ENCODE results near the gene ALK.

Gene ALK

DNA sequence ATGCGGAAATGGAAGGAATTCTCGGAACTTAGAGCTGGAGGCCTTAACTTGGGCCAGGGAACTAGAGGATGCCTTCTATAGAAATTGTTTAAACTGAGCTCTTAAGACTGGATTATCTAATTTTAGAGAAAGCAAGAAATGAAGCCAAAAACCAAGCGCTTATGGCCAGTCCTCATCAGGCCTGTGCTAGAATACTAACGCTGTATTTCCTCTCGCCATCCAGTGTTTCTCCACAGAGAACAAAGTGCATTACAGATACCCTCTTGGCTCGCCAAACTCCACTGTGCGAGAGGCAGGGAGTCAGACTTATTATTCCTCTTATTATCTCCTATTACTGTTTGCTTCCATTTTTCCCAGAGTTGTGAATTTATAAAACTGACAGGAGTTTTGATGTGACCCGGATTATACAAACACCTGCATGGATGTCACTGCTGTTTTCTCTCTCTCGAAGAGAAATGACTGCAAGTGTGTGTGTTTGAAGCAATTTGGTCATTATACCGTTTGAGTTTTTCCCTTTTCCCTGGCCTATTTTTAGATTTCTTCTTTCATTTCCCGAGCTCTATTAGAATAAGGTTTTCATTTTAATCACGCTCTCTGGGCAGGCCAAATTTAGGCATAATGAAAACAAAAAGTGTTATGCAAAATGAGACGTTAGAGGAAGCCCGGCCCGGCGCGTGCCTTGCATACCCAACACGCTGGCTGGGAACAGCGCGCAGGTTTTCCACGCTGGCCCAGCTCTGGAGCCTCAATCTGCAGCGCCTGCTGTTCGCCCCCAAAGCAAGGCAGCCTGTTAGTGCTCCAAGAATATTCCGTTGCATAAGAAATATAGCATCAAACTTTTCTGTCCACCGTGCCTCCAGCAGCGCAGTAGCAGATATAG lies 103.3 kb downstream of the ALK start:
- no peaks in the 10 kb centered on the region for H3F3A ChIP-seq (ENCODE audit: insufficient read depth, low read length)
- no peaks in the 10 kb centered on the region for H3K79me2 ChIP-seq (ENCODE audit: low read length)
- H3K27me3 ChIP-seq (replicated peaks; ENCODE audit: insufficient read depth, low read length), result no peaks in the 10 kb centered on the region
- TF ChIP-seq EZH2 (optimal IDR thresholded peaks at IDR 0.05; ENCODE audit: low read depth, low read length), result no peak
- no peak for TF ChIP-seq CTCF (IDR thresholded peaks at IDR 0.05; ENCODE audit: low read length)
- no peak for TF ChIP-seq EZH2phosphoT487 (IDR thresholded peaks at IDR 0.05; ENCODE audit: low read length)
- H3K27ac ChIP-seq (ENCODE audit: low read length), result no peak overlapping the region
- H3K9me3 ChIP-seq (replicated peaks; ENCODE audit: insufficient read depth, low read length), result no peaks in the 10 kb centered on the region
- no peak overlapping the region for H3K4me2 ChIP-seq (ENCODE audit: low read depth, low read length)
- no peaks in the 10 kb centered on the region for H3K9me2 ChIP-seq (replicated peaks; ENCODE audit: insufficient read depth, low read length)
- no peaks in the 10 kb centered on the region for H3K36me3 ChIP-seq (replicated peaks; ENCODE audit: insufficient read depth, low read length)
- DNase-seq, result no peak
- no peaks in the 10 kb centered on the region for H3K4me1 ChIP-seq (ENCODE audit: low read length)
- H3K9ac ChIP-seq (ENCODE audit: low read length), result no peak overlapping the region
- H2AFZ ChIP-seq (ENCODE audit: low read length), result no peak overlapping the region
- H4K20me1 ChIP-seq (ENCODE audit: insufficient read depth, low read length), result no peaks in the 10 kb centered on the region
- H3K4me3 ChIP-seq (ENCODE audit: low read length), result no peak overlapping the region

- Histone ChIP-seq H3K9me3 (replicated peaks; ENCODE audit: insufficient read depth, low read length) (no peaks in the 10 kb centered on the region), H3K4me3 (ENCODE audit: low read length) (no peak overlapping the region), H3K27ac (ENCODE audit: low read length) (no peak overlapping the region), H2AFZ (ENCODE audit: low read length) (no peak overlapping the region), H3K4me2 (ENCODE audit: low read depth, low read length) (no peak overlapping the region), H3F3A (ENCODE audit: insufficient read depth, low read length) (no peaks in the 10 kb centered on the region), H3K4me1 (ENCODE audit: low read length) (no peaks in the 10 kb centered on the region), H3K9me2 (replicated peaks; ENCODE audit: insufficient read depth, low read length) (no peaks in the 10 kb centered on the region), H3K79me2 (ENCODE audit: low read length) (no peaks in the 10 kb centered on the region), H3K27me3 (replicated peaks; ENCODE audit: insufficient read depth, low read length) (no peaks in the 10 kb centered on the region), H3K9ac (ENCODE audit: low read length) (no peak overlapping the region), H3K36me3 (replicated peaks; ENCODE audit: insufficient read depth, low read length) (no peaks in the 10 kb centered on the region), H4K20me1 (ENCODE audit: insufficient read depth, low read length) (no peaks in the 10 kb centered on the region)
- DNase-seq, result no peak
- no peak for TF ChIP-seq CTCF (IDR thresholded peaks at IDR 0.05; ENCODE audit: low read length)
Observed at GRCh38 chr2:29817299-29817698, 104.1 kb downstream of the ALK start.

DNA sequence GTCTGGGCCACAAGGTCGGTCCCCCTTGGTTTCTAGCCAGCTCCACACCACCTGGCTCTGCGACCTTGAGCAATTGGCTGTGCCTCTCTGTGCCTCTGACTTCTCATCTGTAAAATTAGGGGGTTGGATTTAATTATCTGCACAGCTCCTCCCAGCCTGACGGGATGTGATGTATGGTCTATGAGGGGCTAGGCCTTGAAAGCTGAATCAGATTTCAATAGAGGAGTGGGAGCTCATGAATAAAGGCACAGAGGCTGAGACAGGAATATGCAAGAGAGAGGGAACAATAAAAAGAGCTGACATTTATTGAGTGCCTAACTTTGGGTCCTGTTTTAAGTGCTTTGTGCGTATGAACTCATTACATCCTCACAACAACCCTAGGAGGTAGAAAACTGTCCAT lies 104.7 kb downstream of the ALK start:
- Histone ChIP-seq H3K9me3 (replicated peaks; ENCODE audit: insufficient read depth, low read length) (no peaks in the 10 kb centered on the region), H3K4me3 (ENCODE audit: low read length) (no peak overlapping the region), H3K4me1 (ENCODE audit: low read length) (no peaks in the 10 kb centered on the region), H3K27ac (ENCODE audit: low read length) (no peak overlapping the region), H4K20me1 (ENCODE audit: insufficient read depth, low read length) (no peaks in the 10 kb centered on the region), H2AFZ (ENCODE audit: low read length) (no peak overlapping the region), H3K27me3 (replicated peaks; ENCODE audit: insufficient read depth, low read length) (no peaks in the 10 kb centered on the region), H3F3A (ENCODE audit: insufficient read depth, low read length) (no peaks in the 10 kb centered on the region), H3K9me2 (replicated peaks; ENCODE audit: insufficient read depth, low read length) (no peaks in the 10 kb centered on the region), H3K9ac (ENCODE audit: low read length) (no peak overlapping the region), H3K79me2 (ENCODE audit: low read length) (no peaks in the 10 kb centered on the region), H3K4me2 (ENCODE audit: low read depth, low read length) (no peak overlapping the region), H3K36me3 (replicated peaks; ENCODE audit: insufficient read depth, low read length) (no peaks in the 10 kb centered on the region)
- no peak for DNase-seq
- TF ChIP-seq EZH2 (optimal IDR thresholded peaks at IDR 0.05; ENCODE audit: low read depth, low read length) (no peak), CTCF (IDR thresholded peaks at IDR 0.05; ENCODE audit: low read length) (no peak), EZH2phosphoT487 (IDR thresholded peaks at IDR 0.05; ENCODE audit: low read length) (no peak)
